Lung (tissue), 12 donors: ENCODE data around the gene ALDH1A3. TPM values are rescaled to one million over a fixed set of nuclear protein-coding genes. Genes with fewer than 3 reads are reported as not detected.
A peak's percentile ranks its signal among the peaks of the same experiment; 100 is the strongest.

Experiments used
- ATAC-seq: fragments of 200-7000 bp; cut with Tn5 transposase; one replicate; pipeline ENCODE4 v1.9.1; 2020; ENCODE audit warnings: moderate number of reproducible peaks; ENCODE audit not compliant: insufficient read depth, low FRiP score
- DNase-seq, 3 donors: peaks; one replicate each; pipeline ENCODE4 v3.0.0-alpha.2; 2013 to 2017
- H3K27ac ChIP-seq, 2 donors: one replicate each; pipeline ENCODE4 v1.5.1; 2013; ENCODE audit warnings: mild to moderate bottlenecking in 2 of 2, moderate library complexity in 2 of 2, control low read depth in 1 of 2, inconsistent platforms in 1 of 2, low read depth in 1 of 2, low read length in 1 of 2
- H3K27me3 ChIP-seq, 3 donors: one replicate each; pipeline ENCODE4 v1.5.1; 2013; ENCODE audit warnings: low read length in 2 of 3; ENCODE audit not compliant: control insufficient read depth in 3 of 3, insufficient read depth in 3 of 3
- H3K36me3 ChIP-seq, 4 donors: one replicate each; pipeline ENCODE4 v1.5.1; 2013; ENCODE audit warnings: low read length in 4 of 4, mild to moderate bottlenecking in 1 of 4, moderate library complexity in 1 of 4; ENCODE audit not compliant: control insufficient read depth in 4 of 4, insufficient read depth in 4 of 4
- H3K4me1 ChIP-seq, 5 donors: one replicate each; pipeline ENCODE4 v1.5.1; 2013; ENCODE audit warnings: low read length in 5 of 5, mild to moderate bottlenecking in 2 of 5, moderate library complexity in 1 of 5; ENCODE audit not compliant: control insufficient read depth in 5 of 5, insufficient read depth in 5 of 5
- H3K4me3 ChIP-seq: one replicate; pipeline ENCODE4 v1.5.1; 2013; ENCODE audit warnings: mild to moderate bottlenecking, control low read depth, moderate library complexity
- H3K9ac ChIP-seq, 2 donors: one replicate each; pipeline ENCODE4 v1.5.1; 2013; ENCODE audit warnings: low read length in 2 of 2, control low read depth in 1 of 2; ENCODE audit not compliant: insufficient read depth in 1 of 2
- H3K9me3 ChIP-seq, 4 donors: one replicate each; pipeline ENCODE4 v1.5.1; 2013; ENCODE audit warnings: low read length in 3 of 4, mild to moderate bottlenecking in 1 of 4, moderate library complexity in 1 of 4; ENCODE audit not compliant: control insufficient read depth in 4 of 4, insufficient read depth in 3 of 4
- CTCF ChIP-seq: IDR thresholded peaks from 2 replicates; pipeline ENCODE4 v1.5.1; 2012; ENCODE audit warnings: mild to moderate bottlenecking; ENCODE audit errors: control extremely low read depth, extremely low read depth
- WGBS, 2 donors: extraction: QIAGEN DNeasy Blood & Tissue Kit; methylation state at CpG; one replicate each; pipeline ENCODE4 v1.1.7; 2013; 5-methylcytosine and 5-hydroxymethylcytosine counted together
- polyA plus RNA-seq, 2 donors: library from polyadenylated mRNA; stranded (reverse); fragments of 200-250 nt; gene quantifications; one replicate each; pipeline ENCODE4 v1.2.1, GENCODE V29; 2013
- total RNA-seq, 2 donors: library from RNA; depleted of rRNA in 1 of 2; stranded (reverse); fragments of >200 nt in 1 of 2; gene quantifications; one replicate each; pipeline ENCODE4 v1.2.1, GENCODE V29; 2014 to 2021
- donor health status: control.
- donor health status: control.
- donor health status: Bipolar disorder and iron deficiency.
- donor health status: healthy.
- donor health status: DM: yes; HTN: yes; CAD: no.

Gene ALDH1A3
- total and polyA plus RNA-seq, 4 donors = 3.0 to 18.7 (median 14.8) TPM

GRCh38 chr15:100930306-100930848 is 50.7 kb downstream of the ALDH1A3 start:
- H3K9me3 ChIP-seq = no peaks in the 10 kb centered on the region
- no peak for DNase-seq
- 98 to 99% methylated on average over 4 of the region's 4 CpGs for WGBS, 2 donors
- H3K27ac ChIP-seq = no peak overlapping the region
- TF ChIP-seq CTCF = no peak
- no peaks in the 10 kb centered on the region for H3K4me1 ChIP-seq
- no peak overlapping the region for H3K9ac ChIP-seq
- peaks cover 0 to 6% (median 3%) of the 10 kb centered on the region in 3 donors for H3K27me3 ChIP-seq
- H3K36me3 ChIP-seq = peaks cover 0 to 2% (median 0%) of the 10 kb centered on the region in 4 donors
- H3K4me3 ChIP-seq = no peak overlapping the region
- peak; percentile 10 for ATAC-seq

- Histone ChIP-seq H3K27ac (no peak overlapping the region), H3K27me3 (peaks cover 0 to 6% (median 3%) of the 10 kb centered on the region in 3 donors), H3K36me3 (peaks cover 0 to under 1% (median 0%) of the 10 kb centered on the region in 4 donors), H3K9ac (no peak overlapping the region), H3K4me1 (no peaks in the 10 kb centered on the region), H3K9me3 (peaks cover 0 to under 1% (median 0%) of the 10 kb centered on the region in 4 donors), H3K4me3 (no peak overlapping the region)
- no peak for DNase-seq
- WGBS, 2 donors = 90 to 92% methylated on average over 15 of the region's 15 CpGs
- ATAC-seq = no peak
- no peak for TF ChIP-seq CTCF
These were observed 51.7 kb downstream of the ALDH1A3 start for GRCh38 chr15:100931143-100931890.

- WGBS, 2 donors = 54 to 66% methylated on average over 7 of the region's 7 CpGs
- no peak overlapping the region for H3K27ac ChIP-seq
- TF ChIP-seq CTCF = no peak
- DNase-seq (no peak), ATAC-seq (no peak)
- H3K4me3 ChIP-seq = no peak overlapping the region
- H3K9ac ChIP-seq = no peak overlapping the region
- H3K27me3 ChIP-seq = peaks cover 0 to 6% (median 0%) of the 10 kb centered on the region in 3 donors
- H3K9me3 ChIP-seq = peaks cover 0 to 4% (median 1%) of the 10 kb centered on the region in 4 donors
- no peaks in the 10 kb centered on the region for H3K36me3 ChIP-seq
- no peaks in the 10 kb centered on the region for H3K4me1 ChIP-seq
These were observed 53.2 kb downstream of the ALDH1A3 start for GRCh38 chr15:100932676-100933348.
